Measurements from ENCODE around the gene MSANTD3. TPM values are rescaled to one million over a fixed set of nuclear protein-coding genes. Genes with fewer than 3 reads are reported as not detected.

The MSANTD3 gene
- total and polyA plus RNA-seq, 4 donors = 4.3 to 7.4 (median 6.6) TPM

DNA sequence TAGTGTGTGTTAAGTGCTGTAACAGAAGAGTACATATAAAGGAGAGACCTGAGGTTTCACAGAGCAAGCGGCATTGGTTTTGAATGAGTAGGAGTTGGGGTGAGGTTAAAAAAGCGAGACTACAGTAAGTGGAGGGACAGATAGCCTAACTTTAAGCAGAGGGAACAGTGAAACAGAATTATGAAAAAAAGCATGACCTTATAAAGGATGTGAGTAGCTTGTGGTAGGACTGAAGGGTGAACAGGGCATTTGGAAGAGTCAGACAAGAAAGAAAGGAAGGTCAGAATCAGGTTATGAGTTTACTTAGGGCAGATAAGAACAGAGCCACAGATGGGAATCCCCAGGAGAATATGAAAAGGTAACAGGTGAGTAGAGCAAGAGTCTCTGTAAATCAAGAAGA is 22.5 kb downstream of the MSANTD3 start:
- Histone ChIP-seq H3K9me3 (ENCODE audit: control insufficient read depth in 4 of 4, low read length in 3 of 4) (no peaks in the 10 kb centered on the region), H3K36me3 (ENCODE audit: control insufficient read depth in 4 of 4, insufficient read depth in 3 of 4, low read depth in 1 of 4, low read length in 3 of 4) (peaks cover 0 to 4% (median 0%) of the 10 kb centered on the region in 4 donors), H3K4me1 (ENCODE audit: control insufficient read depth in 4 of 4, insufficient read depth in 4 of 4, low read length in 3 of 4) (peaks cover 1 to 2% (median 1%) of the 10 kb centered on the region in 4 donors), H3K27ac (ENCODE audit: low read depth in 1 of 2, low read length in 2 of 2) (no peak overlapping the region), H3K9ac (ENCODE audit: low read depth in 1 of 2, low read length in 2 of 2) (no peak overlapping the region), H3K27me3 (ENCODE audit: control insufficient read depth in 4 of 4, insufficient read depth in 4 of 4, low read length in 3 of 4) (no peaks in the 10 kb centered on the region), H3K4me3 (ENCODE audit: low read depth in 1 of 3, low read length in 3 of 3) (no peak overlapping the region)
- 97% methylated on average over 2 of the region's 2 CpGs for WGBS
- DNase-seq (ENCODE audit: low spot score) = no peak
- TF ChIP-seq RAD21 (IDR thresholded peaks at IDR 0.05) (no peak), TAF1 (conservative IDR thresholded peaks at IDR 0.05) (no peak)

GRCh38 chr9:100452894-100453293 is 26.0 kb downstream of the MSANTD3 start:
- no peak overlapping the region for H3K4me3 ChIP-seq (ENCODE audit: low read depth in 1 of 3, low read length in 3 of 3)
- no peak overlapping the region for H3K27ac ChIP-seq (ENCODE audit: low read depth in 1 of 2, low read length in 2 of 2)
- DNase-seq (ENCODE audit: low spot score) = no peak
- TF ChIP-seq, protein P1, sequence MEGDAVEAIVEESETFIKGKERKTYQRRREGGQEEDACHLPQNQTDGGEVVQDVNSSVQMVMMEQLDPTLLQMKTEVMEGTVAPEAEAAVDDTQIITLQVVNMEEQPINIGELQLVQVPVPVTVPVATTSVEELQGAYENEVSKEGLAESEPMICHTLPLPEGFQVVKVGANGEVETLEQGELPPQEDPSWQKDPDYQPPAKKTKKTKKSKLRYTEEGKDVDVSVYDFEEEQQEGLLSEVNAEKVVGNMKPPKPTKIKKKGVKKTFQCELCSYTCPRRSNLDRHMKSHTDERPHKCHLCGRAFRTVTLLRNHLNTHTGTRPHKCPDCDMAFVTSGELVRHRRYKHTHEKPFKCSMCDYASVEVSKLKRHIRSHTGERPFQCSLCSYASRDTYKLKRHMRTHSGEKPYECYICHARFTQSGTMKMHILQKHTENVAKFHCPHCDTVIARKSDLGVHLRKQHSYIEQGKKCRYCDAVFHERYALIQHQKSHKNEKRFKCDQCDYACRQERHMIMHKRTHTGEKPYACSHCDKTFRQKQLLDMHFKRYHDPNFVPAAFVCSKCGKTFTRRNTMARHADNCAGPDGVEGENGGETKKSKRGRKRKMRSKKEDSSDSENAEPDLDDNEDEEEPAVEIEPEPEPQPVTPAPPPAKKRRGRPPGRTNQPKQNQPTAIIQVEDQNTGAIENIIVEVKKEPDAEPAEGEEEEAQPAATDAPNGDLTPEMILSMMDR (IDR thresholded peaks at IDR 0.05; ENCODE audit: low read depth, low read length, missing input control) = no peak
- TF ChIP-seq YY1 (IDR thresholded peaks at IDR 0.05) (no peak), SP1 (IDR thresholded peaks at IDR 0.05) (no peak), FOXA1 (IDR thresholded peaks at IDR 0.05) (no peak), EGR1 (IDR thresholded peaks at IDR 0.05; ENCODE audit: low read depth in 2 of 2) (no peak), GABPA (IDR thresholded peaks at IDR 0.05 in 1 of 2, conservative IDR thresholded peaks at IDR 0.05 in 1 of 2) (no peak), HNF4G (IDR thresholded peaks at IDR 0.05) (no peak), ATF3 (IDR thresholded peaks at IDR 0.05) (no peak), HNF4A (conservative IDR thresholded peaks at IDR 0.05) (no peak), JUND (IDR thresholded peaks at IDR 0.05) (no peak), MAX (IDR thresholded peaks at IDR 0.05) (no peak), FOXA2 (IDR thresholded peaks at IDR 0.05) (no peak), RAD21 (IDR thresholded peaks at IDR 0.05) (no peak), NR2F2 (IDR thresholded peaks at IDR 0.05) (no peak), TAF1 (conservative IDR thresholded peaks at IDR 0.05) (no peak)
- TF ChIP-seq, protein P2, sequence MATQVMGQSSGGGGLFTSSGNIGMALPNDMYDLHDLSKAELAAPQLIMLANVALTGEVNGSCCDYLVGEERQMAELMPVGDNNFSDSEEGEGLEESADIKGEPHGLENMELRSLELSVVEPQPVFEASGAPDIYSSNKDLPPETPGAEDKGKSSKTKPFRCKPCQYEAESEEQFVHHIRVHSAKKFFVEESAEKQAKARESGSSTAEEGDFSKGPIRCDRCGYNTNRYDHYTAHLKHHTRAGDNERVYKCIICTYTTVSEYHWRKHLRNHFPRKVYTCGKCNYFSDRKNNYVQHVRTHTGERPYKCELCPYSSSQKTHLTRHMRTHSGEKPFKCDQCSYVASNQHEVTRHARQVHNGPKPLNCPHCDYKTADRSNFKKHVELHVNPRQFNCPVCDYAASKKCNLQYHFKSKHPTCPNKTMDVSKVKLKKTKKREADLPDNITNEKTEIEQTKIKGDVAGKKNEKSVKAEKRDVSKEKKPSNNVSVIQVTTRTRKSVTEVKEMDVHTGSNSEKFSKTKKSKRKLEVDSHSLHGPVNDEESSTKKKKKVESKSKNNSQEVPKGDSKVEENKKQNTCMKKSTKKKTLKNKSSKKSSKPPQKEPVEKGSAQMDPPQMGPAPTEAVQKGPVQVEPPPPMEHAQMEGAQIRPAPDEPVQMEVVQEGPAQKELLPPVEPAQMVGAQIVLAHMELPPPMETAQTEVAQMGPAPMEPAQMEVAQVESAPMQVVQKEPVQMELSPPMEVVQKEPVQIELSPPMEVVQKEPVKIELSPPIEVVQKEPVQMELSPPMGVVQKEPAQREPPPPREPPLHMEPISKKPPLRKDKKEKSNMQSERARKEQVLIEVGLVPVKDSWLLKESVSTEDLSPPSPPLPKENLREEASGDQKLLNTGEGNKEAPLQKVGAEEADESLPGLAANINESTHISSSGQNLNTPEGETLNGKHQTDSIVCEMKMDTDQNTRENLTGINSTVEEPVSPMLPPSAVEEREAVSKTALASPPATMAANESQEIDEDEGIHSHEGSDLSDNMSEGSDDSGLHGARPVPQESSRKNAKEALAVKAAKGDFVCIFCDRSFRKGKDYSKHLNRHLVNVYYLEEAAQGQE (IDR thresholded peaks at IDR 0.05) = no peak
- H3K36me3 ChIP-seq (ENCODE audit: control insufficient read depth in 4 of 4, insufficient read depth in 3 of 4, low read depth in 1 of 4, low read length in 3 of 4) = peaks cover 0 to 4% (median 0%) of the 10 kb centered on the region in 4 donors
- no peaks in the 10 kb centered on the region for H3K4me1 ChIP-seq (ENCODE audit: control insufficient read depth in 4 of 4, insufficient read depth in 4 of 4, low read length in 3 of 4)
- H3K9ac ChIP-seq (ENCODE audit: low read depth in 1 of 2, low read length in 2 of 2) = no peak overlapping the region
- H3K27me3 ChIP-seq (ENCODE audit: control insufficient read depth in 4 of 4, insufficient read depth in 4 of 4, low read length in 3 of 4) = no peaks in the 10 kb centered on the region
- 97% methylated on average over 2 of the region's 2 CpGs for WGBS
- H3K9me3 ChIP-seq (ENCODE audit: control insufficient read depth in 4 of 4, low read length in 3 of 4) = no peaks in the 10 kb centered on the region
